HEK293 (cell line): Measurements from ENCODE around the gene NRP1.
A peak's percentile ranks its signal among the peaks of the same experiment; 100 is the strongest.

ENCODE experiments used
- BCL11B ChIP-seq: fragments of 450-650 bp; formaldehyde crosslinking; IDR thresholded peaks from 2 replicates; pipeline ENCODE4 v1.5.1; 2016; ENCODE audit warnings: low read depth, missing biosample characterization, missing genetic modification characterization
- HIC1 ChIP-seq: fragments of 450-650 bp; formaldehyde crosslinking; IDR thresholded peaks from 2 replicates; pipeline ENCODE4 v1.5.1; 2016; ENCODE audit warnings: missing biosample characterization, missing genetic modification characterization
- IKZF3 ChIP-seq: fragments of 450-650 bp; IDR thresholded peaks from 2 replicates; pipeline ENCODE4 v1.5.0; 2018; ENCODE audit warnings: missing biosample characterization, mild to moderate bottlenecking, missing genetic modification characterization, moderate library complexity
- REPIN1 ChIP-seq: fragments of 450-650 bp; formaldehyde crosslinking; IDR thresholded peaks from 2 replicates; pipeline ENCODE4 v1.5.1; 2017; ENCODE audit warnings: missing biosample characterization, missing genetic modification characterization, low read depth
- SP2 ChIP-seq: fragments of 450-650 bp; formaldehyde crosslinking; IDR thresholded peaks from 2 replicates; pipeline ENCODE4 v1.5.1; 2016; ENCODE audit warnings: missing biosample characterization, missing genetic modification characterization
- SP3 ChIP-seq: fragments of 450-650 bp; formaldehyde crosslinking; IDR thresholded peaks from 2 replicates; pipeline ENCODE4 v1.5.1; 2016; ENCODE audit warnings: missing biosample characterization, missing genetic modification characterization
- WT1 ChIP-seq: fragments of 450-650 bp; formaldehyde crosslinking; IDR thresholded peaks from 2 replicates; pipeline ENCODE4 v1.5.1; 2016; ENCODE audit warnings: missing biosample characterization, missing genetic modification characterization
- YY2 ChIP-seq: fragments of 450-650 bp; formaldehyde crosslinking; IDR thresholded peaks from 2 replicates; pipeline ENCODE4 v1.5.1; 2016; ENCODE audit warnings: missing biosample characterization, missing genetic modification characterization
- ZBTB44 ChIP-seq: fragments of 450-650 bp; IDR thresholded peaks from 2 replicates; pipeline ENCODE4 v1.5.1; 2018; ENCODE audit warnings: missing biosample characterization, mild to moderate bottlenecking, missing genetic modification characterization
- ZBTB7A ChIP-seq: fragments of 450-650 bp; formaldehyde crosslinking; IDR thresholded peaks from 2 replicates; pipeline ENCODE4 v1.5.1; 2016; ENCODE audit warnings: low read depth, missing biosample characterization, missing genetic modification characterization
- ZBTB8A ChIP-seq: fragments of 450-650 bp; formaldehyde crosslinking; IDR thresholded peaks from 2 replicates; pipeline ENCODE4 v1.5.1; 2016; ENCODE audit warnings: missing biosample characterization, missing genetic modification characterization
- ZFP69B ChIP-seq: fragments of 450-650 bp; formaldehyde crosslinking; IDR thresholded peaks from 2 replicates; pipeline ENCODE4 v1.5.1; 2016; ENCODE audit warnings: missing biosample characterization, missing genetic modification characterization
- ZNF132 ChIP-seq: fragments of 450-650 bp; formaldehyde crosslinking; IDR thresholded peaks from 2 replicates; pipeline ENCODE4 v1.5.1; 2017; ENCODE audit warnings: missing biosample characterization, missing genetic modification characterization, borderline replicate concordance
- ZNF148 ChIP-seq: fragments of 450-650 bp; formaldehyde crosslinking; IDR thresholded peaks from 2 replicates; pipeline ENCODE4 v1.5.0; 2017; ENCODE audit warnings: missing biosample characterization, missing genetic modification characterization, borderline replicate concordance
- ZNF2 ChIP-seq: fragments of 450-650 bp; formaldehyde crosslinking; IDR thresholded peaks from 2 replicates; pipeline ENCODE4 v1.5.1; 2016; ENCODE audit warnings: missing biosample characterization, missing genetic modification characterization
- ZNF24 ChIP-seq: fragments of 450-650 bp; formaldehyde crosslinking; IDR thresholded peaks from 2 replicates; pipeline ENCODE4 v1.5.1; 2016; ENCODE audit warnings: missing biosample characterization, missing genetic modification characterization
- ZNF280C ChIP-seq: fragments of 450-650 bp; formaldehyde crosslinking; IDR thresholded peaks from 2 replicates; pipeline ENCODE4 v1.5.1; 2016; ENCODE audit warnings: missing biosample characterization, missing genetic modification characterization
- ZNF335 ChIP-seq: fragments of 450-650 bp; formaldehyde crosslinking; conservative IDR thresholded peaks from 2 replicates; pipeline ENCODE4 v1.5.1; 2016; ENCODE audit warnings: missing biosample characterization, missing genetic modification characterization
- ZNF341 ChIP-seq: fragments of 450-650 bp; formaldehyde crosslinking; IDR thresholded peaks from 2 replicates; pipeline ENCODE4; 2016; ENCODE audit warnings: low read depth, missing biosample characterization, missing genetic modification characterization
- ZNF366 ChIP-seq: fragments of 450-650 bp; formaldehyde crosslinking; conservative IDR thresholded peaks from 2 replicates; pipeline ENCODE4 v1.5.1; 2016; ENCODE audit warnings: missing biosample characterization, missing genetic modification characterization
- ZNF394 ChIP-seq: fragments of 450-650 bp; formaldehyde crosslinking; IDR thresholded peaks from 2 replicates; pipeline ENCODE4 v1.5.1; 2016; ENCODE audit warnings: missing biosample characterization, missing genetic modification characterization, mild to moderate bottlenecking, moderate library complexity, borderline replicate concordance
- ZNF449 ChIP-seq: fragments of 450-650 bp; formaldehyde crosslinking; IDR thresholded peaks from 2 replicates; pipeline ENCODE4 v1.5.1; 2017; ENCODE audit warnings: missing biosample characterization, mild to moderate bottlenecking, missing genetic modification characterization, moderate library complexity
- ZNF501 ChIP-seq: fragments of 450-650 bp; formaldehyde crosslinking; IDR thresholded peaks from 2 replicates; pipeline ENCODE4 v1.5.1; 2016; ENCODE audit warnings: missing biosample characterization, missing genetic modification characterization
- ZNF513 ChIP-seq: fragments of 450-650 bp; IDR thresholded peaks from 2 replicates; pipeline ENCODE4 v1.5.1; 2018; ENCODE audit warnings: missing biosample characterization, missing genetic modification characterization
- ZNF639 ChIP-seq: fragments of 450-650 bp; formaldehyde crosslinking; IDR thresholded peaks from 2 replicates; pipeline ENCODE4 v1.5.1; 2016; ENCODE audit warnings: missing biosample characterization, missing genetic modification characterization
- ZNF843 ChIP-seq: fragments of 450-650 bp; formaldehyde crosslinking; IDR thresholded peaks from 2 replicates; pipeline ENCODE4 v1.5.1; 2016; ENCODE audit warnings: missing biosample characterization, missing genetic modification characterization

The NRP1 gene

GRCh38 chr10:33335801-33336581, 1.5 kb upstream of the NRP1 start (continued):
- TF ChIP-seq ZNF513 (tag by site-specific recombination): no peak
- TF ChIP-seq ZNF449 (tag by site-specific recombination): no peak
- TF ChIP-seq ZNF501: peak; percentile 56; the same call in 1 of the 2 replicates
- TF ChIP-seq ZNF366: peak; percentile 63; the same call in 1 of the 2 replicates
- peak; percentile 34 for TF ChIP-seq SP2 (tag by site-specific recombination)
- peak; percentile 95 for TF ChIP-seq HIC1 (tag by site-specific recombination)
- TF ChIP-seq ZNF341: peak; percentile 95
- no peak for TF ChIP-seq ZBTB7A (tag by site-specific recombination)
- peak; percentile 68 for TF ChIP-seq ZNF335 (tag by site-specific recombination)
- TF ChIP-seq REPIN1: no peak
- no peak for TF ChIP-seq YY2
- 0 out of 2 replicates have a peak, but pooled peaks have one; percentile 23 for TF ChIP-seq WT1 (tag by site-specific recombination)
- TF ChIP-seq ZNF639 (tag by site-specific recombination): peak; percentile 30; the same call in 1 of the 2 replicates
- TF ChIP-seq ZNF132 (tag by site-specific recombination): no peak
- TF ChIP-seq ZNF2: peak; percentile 53; the same call in 1 of the 2 replicates
- no peak for TF ChIP-seq ZNF280C (tag by site-specific recombination)
- 0 out of 2 replicates have a peak, but pooled peaks have one; percentile 15 for TF ChIP-seq ZNF843 (tag by site-specific recombination)
- TF ChIP-seq ZNF148 (tag by site-specific recombination): no peak
- TF ChIP-seq ZBTB44 (tag by site-specific recombination): no peak
- peak; percentile 74 for TF ChIP-seq BCL11B (tag by site-specific recombination)
- no peak for TF ChIP-seq ZFP69B (tag by site-specific recombination)
- TF ChIP-seq SP3 (tag by site-specific recombination): peak; percentile 50
- peak; percentile 93 for TF ChIP-seq ZBTB8A (tag by site-specific recombination)
- peak; percentile 63; the same call in 1 of the 2 replicates for TF ChIP-seq IKZF3 (tag by site-specific recombination)
- TF ChIP-seq ZNF24: 0 out of 2 replicates have a peak, but pooled peaks have one; percentile 25
- no peak for TF ChIP-seq ZNF394 (tag by site-specific recombination)
